Spleen (tissue), 7 donors: ENCODE results near the gene OSBPL9.

Source experiments
- CTCF ChIP-seq, 11 experiments: fragments of 200-600 bp in 7 of 11; fragments of 450-650 bp in 4 of 11; sonication (generic) in 4 of 11; IDR thresholded peaks in 8 of 11; conservative IDR thresholded peaks in 3 of 11; 1 replicate in 7 of 11; 2 replicates in 4 of 11; pipeline versions ENCODE4 v1.4.0 to v1.8.0; 2016 to 2021; ENCODE audit warnings: antibody characterized with exemption in 11 of 11, inconsistent platforms in 4 of 11, mild to moderate bottlenecking in 1 of 11
- POLR2AphosphoS5 ChIP-seq, 3 donors: sonication (generic); formaldehyde crosslinking; IDR thresholded peaks; one replicate each; pipeline ENCODE4 v1.5.1; 2017; ENCODE audit warnings: antibody characterized with exemption in 3 of 3
- donor health status: DM: no; HTN: no; CAD: no; lungs with moderate emphysema.
- donor health status: DM: no; HTN: no; CAD: no.
- donor health status: DM: no; HTN: no; CAD: no.

- TF ChIP-seq CTCF (IDR thresholded peaks at IDR 0.05 in 8 of 11, conservative IDR thresholded peaks at IDR 0.05 in 3 of 11) (no peak), POLR2AphosphoS5 (IDR thresholded peaks at IDR 0.05) (no peak)
Observed at GRCh38 chr1:51794868-51795267, 178.0 kb downstream of the OSBPL9 start.
